Gastrocnemius medialis (tissue), 4 donors: ENCODE measurements around the gene NYAP2. TPM values are rescaled to one million over a fixed set of nuclear protein-coding genes. Genes with fewer than 3 reads are reported as not detected.

Experiments
- ATAC-seq, 2 donors: fragments of 150-250 bp; one replicate each; pipeline ENCODE4 v1.9.1; 2016
- DNase-seq, 2 donors: peaks; one replicate each; pipeline ENCODE4 v3.0.0-alpha.2; 2019
- H3K27ac ChIP-seq, 4 donors: fragments of 200-600 bp; sonication (generic); 1 replicate in 1 of 4; 2 replicates in 3 of 4; pipeline ENCODE4 v1.5.1; 2016 to 2018; ENCODE audit warnings: mild to moderate bottlenecking in 2 of 4, moderate library complexity in 1 of 4
- H3K27me3 ChIP-seq, 3 donors: fragments of 200-600 bp; sonication (generic) in 2 of 3; 1 replicate in 1 of 3; 2 replicates in 2 of 3; pipeline versions ENCODE4 v1.5.1 to v1.6.0; 2016 to 2019; ENCODE audit warnings: mild to moderate bottlenecking in 1 of 3, moderate library complexity in 1 of 3
- H3K36me3 ChIP-seq, 2 donors: fragments of 200-600 bp; sonication (generic) in 1 of 2; one replicate each; pipeline ENCODE4 v1.5.1; 2017 to 2018
- H3K4me1 ChIP-seq, 2 donors: fragments of 200-600 bp; sonication (generic) in 1 of 2; one replicate each; pipeline ENCODE4 v1.5.1; 2016 to 2017; ENCODE audit warnings: mild to moderate bottlenecking in 2 of 2
- H3K4me3 ChIP-seq, 4 donors: fragments of 200-600 bp; sonication (generic) in 3 of 4; 1 replicate in 1 of 4; 2 replicates in 3 of 4; pipeline ENCODE4 v1.5.1; 2016 to 2019; ENCODE audit warnings: mild to moderate bottlenecking in 2 of 4
- H3K9me3 ChIP-seq, 3 donors: fragments of 200-600 bp; sonication (generic) in 2 of 3; 1 replicate in 1 of 3; 2 replicates in 2 of 3; pipeline ENCODE4 v1.5.1; 2016 to 2019
- CTCF ChIP-seq, 5 experiments: fragments of 450-650 bp in 3 of 5; fragments of 200-600 bp in 2 of 5; sonication (generic) in 2 of 5; IDR thresholded peaks in 4 of 5; conservative IDR thresholded peaks in 1 of 5; 1 replicate in 4 of 5; 2 replicates in 1 of 5; pipeline ENCODE4 v1.5.1; 2016 to 2019; ENCODE audit warnings: antibody characterized with exemption in 5 of 5, mild to moderate bottlenecking in 3 of 5, moderate library complexity in 3 of 5
- POLR2A ChIP-seq, 2 donors: fragments of 450-650 bp; IDR thresholded peaks; one replicate each; pipeline ENCODE4 v1.6.1; 2017; ENCODE audit warnings: antibody characterized with exemption in 2 of 2, mild to moderate bottlenecking in 2 of 2, moderate library complexity in 2 of 2
- in situ Hi-C, 4 donors: fragments of 200-750 bp; cut with MboI; loops; one replicate each; pipeline versions ENCODE4 v1.15.0 to v1.8.0; 2017; ENCODE audit warnings: low sequenced_read_pairs in 4 of 4
- intact Hi-C: fragments of 100-400 bp; cut with DNase I; formaldehyde crosslinking; loops from one replicate; pipeline ENCODE4 v1.15.1; 2023; ENCODE audit warnings: low total_unique reads
- total RNA-seq, 4 donors: library from RNA; depleted of rRNA; stranded (reverse); fragments of >200 nt; gene quantifications; one replicate each; pipeline versions ENCODE4 v1.1.0 to v1.2.3, GENCODE V29; 2016

NYAP2 gene
- total RNA-seq, 4 donors from 2014 or later, result 0.36 to 1.7 (median 1.5) TPM

GRCh38 chr2:225367482-225367881 lies 32.0 kb upstream of the NYAP2 start:
- ATAC-seq (no peak), DNase-seq (no peak)
- Histone ChIP-seq H3K4me1 (no peaks in the 10 kb centered on the region), H3K36me3 (no peaks in the 10 kb centered on the region), H3K4me3 (no peak overlapping the region), H3K27ac (no peak overlapping the region), H3K27me3 (no peaks in the 10 kb centered on the region), H3K9me3 (no peaks in the 10 kb centered on the region)
- intact Hi-C loops (no loop called here), in situ Hi-C loops (no loop called here)
- TF ChIP-seq CTCF (IDR thresholded peaks at IDR 0.05 in 4 of 5, conservative IDR thresholded peaks at IDR 0.05 in 1 of 5) (no peak), POLR2A (IDR thresholded peaks at IDR 0.05) (no peak)

GRCh38 chr2:225378984-225379383 lies 20.5 kb upstream of the NYAP2 start:
- Histone ChIP-seq H3K36me3 (no peaks in the 10 kb centered on the region), H3K27ac (no peak overlapping the region), H3K27me3 (no peaks in the 10 kb centered on the region), H3K4me3 (no peak overlapping the region), H3K9me3 (no peaks in the 10 kb centered on the region), H3K4me1 (no peaks in the 10 kb centered on the region)
- in situ Hi-C loops (no loop called here), intact Hi-C loops (no loop called here)
- DNase-seq (no peak), ATAC-seq (no peak)
- no peak for TF ChIP-seq POLR2A (IDR thresholded peaks at IDR 0.05)
- no peak for TF ChIP-seq CTCF (IDR thresholded peaks at IDR 0.05 in 4 of 5, conservative IDR thresholded peaks at IDR 0.05 in 1 of 5)

GRCh38 chr2:225379856-225380255 lies 19.7 kb upstream of the NYAP2 start:
- Histone ChIP-seq H3K27me3 (no peaks in the 10 kb centered on the region), H3K4me3 (no peak overlapping the region), H3K36me3 (no peaks in the 10 kb centered on the region), H3K4me1 (no peaks in the 10 kb centered on the region), H3K27ac (no peak overlapping the region), H3K9me3 (no peaks in the 10 kb centered on the region)
- intact Hi-C loops, result no loop called here
- ATAC-seq (no peak), DNase-seq (no peak)
- in situ Hi-C loops, result no loop called here
- TF ChIP-seq CTCF (IDR thresholded peaks at IDR 0.05 in 4 of 5, conservative IDR thresholded peaks at IDR 0.05 in 1 of 5), result no peak
- TF ChIP-seq POLR2A (IDR thresholded peaks at IDR 0.05), result no peak

GRCh38 chr2:225381609-225382008 lies 17.9 kb upstream of the NYAP2 start:
- Histone ChIP-seq H3K4me3 (no peak overlapping the region), H3K27ac (no peak overlapping the region), H3K27me3 (no peaks in the 10 kb centered on the region), H3K9me3 (no peaks in the 10 kb centered on the region), H3K36me3 (no peaks in the 10 kb centered on the region), H3K4me1 (no peaks in the 10 kb centered on the region)
- no peak for DNase-seq
- ATAC-seq, result no peak
- TF ChIP-seq POLR2A (IDR thresholded peaks at IDR 0.05) (no peak), CTCF (IDR thresholded peaks at IDR 0.05 in 4 of 5, conservative IDR thresholded peaks at IDR 0.05 in 1 of 5) (no peak)
- intact Hi-C loops, result no loop called here
- in situ Hi-C loops, result no loop called here

GRCh38 chr2:225398372-225398771 lies 1.1 kb upstream of the NYAP2 start:
- intact Hi-C loops, result no loop called here

More at GRCh38 chr2:225398372-225398771, 1.1 kb upstream of the NYAP2 start:
- DNase-seq (no peak), ATAC-seq (no peak)
- Histone ChIP-seq H3K36me3 (no peaks in the 10 kb centered on the region), H3K27me3 (no peaks in the 10 kb centered on the region), H3K4me3 (no peak overlapping the region), H3K9me3 (no peaks in the 10 kb centered on the region), H3K27ac (no peak overlapping the region), H3K4me1 (no peaks in the 10 kb centered on the region)
- in situ Hi-C loops, result no loop called here
- TF ChIP-seq POLR2A (IDR thresholded peaks at IDR 0.05) (no peak), CTCF (IDR thresholded peaks at IDR 0.05 in 4 of 5, conservative IDR thresholded peaks at IDR 0.05 in 1 of 5) (no peak)
